ENCODE measurements around the gene MIDN.

The MIDN gene

GRCh38 chr19:1266916-1267476 lies 18.6 kb downstream of the MIDN start:
- Histone ChIP-seq H2BK15ac (replicated peaks; ENCODE audit: low read depth) (no peak overlapping the region), H3K79me2 (ENCODE audit: control insufficient read depth, insufficient read depth, low read length) (peaks cover 24% of the 10 kb centered on the region), H3K56ac (ENCODE audit: low read length) (peak overlapping the region; percentile 85), H3K4me3 (ENCODE audit: low read length) (no peak overlapping the region), H3K4me2 (ENCODE audit: low read length) (peak overlapping the region; percentile 50), H3K4ac (ENCODE audit: low read depth, low read length) (no peak overlapping the region), H3K18ac (ENCODE audit: low read length) (no peak overlapping the region), H3K23ac (ENCODE audit: low read length) (no peak overlapping the region), H3K36me3 (ENCODE audit: control insufficient read depth, insufficient read depth, low read length) (peaks cover 6% of the 10 kb centered on the region), H2BK5ac (ENCODE audit: low read length) (no peak overlapping the region), H2BK120ac (ENCODE audit: low read depth, low read length) (no peak overlapping the region), H4K8ac (ENCODE audit: low read depth, low read length) (no peak overlapping the region), H3K9ac (ENCODE audit: low read length) (peak overlapping the region; percentile 64), H2AK5ac (ENCODE audit: low read length) (no peak overlapping the region), H4K5ac (ENCODE audit: low read length) (no peak overlapping the region), H3K79me1 (ENCODE audit: low read length) (peaks cover 8% of the 10 kb centered on the region), H3K27me3 (ENCODE audit: insufficient read depth, low read length, poor library complexity) (no peaks in the 10 kb centered on the region), H3K4me1 (ENCODE audit: control insufficient read depth, low read depth, low read length) (peaks cover 11% of the 10 kb centered on the region), H3K27ac (ENCODE audit: low read depth, low read length) (no peak overlapping the region)
- DNase-seq = peak; percentile 55
- no CpG with 5 or more reads among the region's 59 CpGs for WGBS (ENCODE audit: extremely low coverage, insufficient coverage, low lambda C conversion rate)

- Histone ChIP-seq H3K9ac (ENCODE audit: low read length) (no peak overlapping the region), H4K5ac (ENCODE audit: low read length) (no peak overlapping the region), H3K4me3 (ENCODE audit: low read length) (no peak overlapping the region), H3K79me1 (ENCODE audit: low read length) (peaks cover 11% of the 10 kb centered on the region), H3K4me1 (ENCODE audit: control insufficient read depth, low read depth, low read length) (peaks cover 8% of the 10 kb centered on the region), H3K79me2 (ENCODE audit: control insufficient read depth, insufficient read depth, low read length) (peaks cover 28% of the 10 kb centered on the region), H3K56ac (ENCODE audit: low read length) (no peak overlapping the region), H3K27ac (ENCODE audit: low read depth, low read length) (no peak overlapping the region), H3K4ac (ENCODE audit: low read depth, low read length) (no peak overlapping the region), H2AK5ac (ENCODE audit: low read length) (no peak overlapping the region), H3K36me3 (ENCODE audit: control insufficient read depth, insufficient read depth, low read length) (peaks cover 10% of the 10 kb centered on the region), H3K4me2 (ENCODE audit: low read length) (no peak overlapping the region), H3K23ac (ENCODE audit: low read length) (no peak overlapping the region), H2BK120ac (ENCODE audit: low read depth, low read length) (no peak overlapping the region), H2BK15ac (replicated peaks; ENCODE audit: low read depth) (no peak overlapping the region), H2BK5ac (ENCODE audit: low read length) (no peak overlapping the region), H3K27me3 (ENCODE audit: insufficient read depth, low read length, poor library complexity) (no peaks in the 10 kb centered on the region), H3K18ac (ENCODE audit: low read length) (no peak overlapping the region), H4K8ac (ENCODE audit: low read depth, low read length) (no peak overlapping the region)
- WGBS (ENCODE audit: extremely low coverage, insufficient coverage, low lambda C conversion rate) = no CpG with 5 or more reads among the region's 35 CpGs
- DNase-seq = no peak
Observed at GRCh38 chr19:1267477-1268225, 19.3 kb downstream of the MIDN start.

- Histone ChIP-seq H2BK15ac (replicated peaks; ENCODE audit: low read depth) (no peak overlapping the region), H3K79me1 (ENCODE audit: low read length) (peaks cover 13% of the 10 kb centered on the region), H3K79me2 (ENCODE audit: control insufficient read depth, insufficient read depth, low read length) (peaks cover 34% of the 10 kb centered on the region), H2BK5ac (ENCODE audit: low read length) (no peak overlapping the region), H3K27ac (ENCODE audit: low read depth, low read length) (no peak overlapping the region), H3K56ac (ENCODE audit: low read length) (peak overlapping the region; percentile 58), H3K4me3 (ENCODE audit: low read length) (no peak overlapping the region), H3K23ac (ENCODE audit: low read length) (no peak overlapping the region), H3K27me3 (ENCODE audit: insufficient read depth, low read length, poor library complexity) (no peaks in the 10 kb centered on the region), H3K9ac (ENCODE audit: low read length) (peak overlapping the region; percentile 54), H2AK5ac (ENCODE audit: low read length) (no peak overlapping the region), H4K5ac (ENCODE audit: low read length) (no peak overlapping the region), H3K36me3 (ENCODE audit: control insufficient read depth, insufficient read depth, low read length) (peaks cover 10% of the 10 kb centered on the region), H3K4me2 (ENCODE audit: low read length) (peak overlapping the region; percentile 33), H3K4ac (ENCODE audit: low read depth, low read length) (no peak overlapping the region), H2BK120ac (ENCODE audit: low read depth, low read length) (no peak overlapping the region), H3K18ac (ENCODE audit: low read length) (no peak overlapping the region), H4K8ac (ENCODE audit: low read depth, low read length) (no peak overlapping the region), H3K4me1 (ENCODE audit: control insufficient read depth, low read depth, low read length) (peaks cover 7% of the 10 kb centered on the region)
- 100% methylated on average over 3 of the region's 40 CpGs for WGBS (ENCODE audit: extremely low coverage, insufficient coverage, low lambda C conversion rate)
- DNase-seq = no peak
Observed at GRCh38 chr19:1268226-1269064, 20.1 kb downstream of the MIDN start.

GRCh38 chr19:1269065-1269477 lies 20.7 kb downstream of the MIDN start, which contains the start of gene CIRBP:
Gene CIRBP (plus strand): TSS chr19:1269332. CDS start chr19:1270934, 1,602 bp downstream.
- Histone ChIP-seq H3K27ac (ENCODE audit: low read depth, low read length) (peak within 1 kb of the TSS; percentile 97), H3K18ac (ENCODE audit: low read length) (peak within 1 kb of the TSS; percentile 94), H3K79me1 (ENCODE audit: low read length) (peaks cover 13% of the 10 kb centered on the region), H2AK5ac (ENCODE audit: low read length) (peak within 1 kb of the TSS; percentile 55), H3K9ac (ENCODE audit: low read length) (peak within 1 kb of the TSS; percentile 96), H4K8ac (ENCODE audit: low read depth, low read length) (no peak within 1 kb of the TSS), H3K23ac (ENCODE audit: low read length) (peak within 1 kb of the TSS; percentile 92), H3K36me3 (ENCODE audit: control insufficient read depth, insufficient read depth, low read length) (peaks cover 10% of the 10 kb centered on the region), H4K5ac (ENCODE audit: low read length) (no peak within 1 kb of the TSS), H2BK15ac (replicated peaks; ENCODE audit: low read depth) (no peak within 1 kb of the TSS), H2BK120ac (ENCODE audit: low read depth, low read length) (peak within 1 kb of the TSS; percentile 4), H3K56ac (ENCODE audit: low read length) (peak within 1 kb of the TSS; percentile 98), H3K4me1 (ENCODE audit: control insufficient read depth, low read depth, low read length) (peaks cover 7% of the 10 kb centered on the region), H3K4me2 (ENCODE audit: low read length) (peak within 1 kb of the TSS; percentile 67), H2BK5ac (ENCODE audit: low read length) (peak within 1 kb of the TSS; percentile 94), H3K4me3 (ENCODE audit: low read length) (peak within 1 kb of the TSS; percentile 73), H3K79me2 (ENCODE audit: control insufficient read depth, insufficient read depth, low read length) (peaks cover 36% of the 10 kb centered on the region), H3K27me3 (ENCODE audit: insufficient read depth, low read length, poor library complexity) (no peaks in the 10 kb centered on the region), H3K4ac (ENCODE audit: low read depth, low read length) (peak within 1 kb of the TSS; percentile 95)
- DNase-seq = peak; percentile 99
- no CpG with 5 or more reads among the region's 50 CpGs for WGBS (ENCODE audit: extremely low coverage, insufficient coverage, low lambda C conversion rate)

- H2BK5ac ChIP-seq (ENCODE audit: low read length) = peak overlapping the region; percentile 94
- peak overlapping the region; percentile 4 for H2BK120ac ChIP-seq (ENCODE audit: low read depth, low read length)
- no peak overlapping the region for H2BK15ac ChIP-seq (replicated peaks; ENCODE audit: low read depth)
- peak overlapping the region; percentile 73 for H3K4me3 ChIP-seq (ENCODE audit: low read length)
- peak overlapping the region; percentile 67 for H3K4me2 ChIP-seq (ENCODE audit: low read length)
- peak; percentile 90 for DNase-seq
- peaks cover 10% of the 10 kb centered on the region for H3K36me3 ChIP-seq (ENCODE audit: control insufficient read depth, insufficient read depth, low read length)
- H3K56ac ChIP-seq (ENCODE audit: low read length) = peak overlapping the region; percentile 98
- H3K23ac ChIP-seq (ENCODE audit: low read length) = peak overlapping the region; percentile 92
- H3K4me1 ChIP-seq (ENCODE audit: control insufficient read depth, low read depth, low read length) = peaks cover 7% of the 10 kb centered on the region
- WGBS (ENCODE audit: extremely low coverage, insufficient coverage, low lambda C conversion rate) = no CpG with 5 or more reads among the region's 64 CpGs
- peaks cover 13% of the 10 kb centered on the region for H3K79me1 ChIP-seq (ENCODE audit: low read length)
- H3K18ac ChIP-seq (ENCODE audit: low read length) = peak overlapping the region; percentile 94
- H3K4ac ChIP-seq (ENCODE audit: low read depth, low read length) = peak overlapping the region; percentile 95
- H3K79me2 ChIP-seq (ENCODE audit: control insufficient read depth, insufficient read depth, low read length) = peaks cover 36% of the 10 kb centered on the region
- H3K27ac ChIP-seq (ENCODE audit: low read depth, low read length) = peak overlapping the region; percentile 97
- H2AK5ac ChIP-seq (ENCODE audit: low read length) = peak overlapping the region; percentile 55
- H4K8ac ChIP-seq (ENCODE audit: low read depth, low read length) = no peak overlapping the region
- H3K9ac ChIP-seq (ENCODE audit: low read length) = peak overlapping the region; percentile 96
- H3K27me3 ChIP-seq (ENCODE audit: insufficient read depth, low read length, poor library complexity) = no peaks in the 10 kb centered on the region
- H4K5ac ChIP-seq (ENCODE audit: low read length) = no peak overlapping the region
Observed at GRCh38 chr19:1269478-1270212, 21.3 kb downstream of the MIDN start.

Data from mesendoderm (in vitro differentiated cells).